CD14-positive monocyte (primary cell): ENCODE data around the gene SH2D2A. TPM values are rescaled to one million over a fixed set of nuclear protein-coding genes. Genes with fewer than 3 reads are reported as not detected.

Experiments used
- DNase-seq, 3 donors: peaks; one replicate each; pipeline ENCODE4 v3.0.0-alpha.2; 2011 to 2022
- H2AFZ ChIP-seq: 2 replicates; pipeline ENCODE4 v1.6.0; 2012; ENCODE audit warnings: mild to moderate bottlenecking, low read depth, low read length, inconsistent platforms; ENCODE audit not compliant: insufficient read depth, poor library complexity, severe bottlenecking
- H3K27ac ChIP-seq, 2 donors: 1 replicate in 1 of 2; 2 replicates in 1 of 2; pipeline ENCODE4 v1.5.1; 2012 to 2013; ENCODE audit warnings: low read length in 2 of 2, control low read depth in 1 of 2, inconsistent platforms in 1 of 2, low read depth in 1 of 2, mild to moderate bottlenecking in 1 of 2
- H3K27me3 ChIP-seq, 2 donors: one replicate each; pipeline versions ENCODE4 v1.6.0 to v1.6.1; 2011 to 2013; ENCODE audit warnings: low read length in 2 of 2; ENCODE audit not compliant: control insufficient read depth in 2 of 2, insufficient read depth in 2 of 2
- H3K36me3 ChIP-seq, 2 donors: replicated peaks in 1 of 2; 1 replicate in 1 of 2; 2 replicates in 1 of 2; pipeline versions ENCODE4 v1.5.1 to v1.6.1; 2012 to 2013; ENCODE audit warnings: low read length in 2 of 2, control low read depth in 1 of 2, inconsistent platforms in 1 of 2, mild to moderate bottlenecking in 1 of 2; ENCODE audit not compliant: insufficient read depth in 2 of 2, control insufficient read depth in 1 of 2
- H3K4me1 ChIP-seq, 2 donors: 1 replicate in 1 of 2; 2 replicates in 1 of 2; pipeline versions ENCODE4 v1.5.1 to v1.6.1; 2012 to 2013; ENCODE audit warnings: low read length in 2 of 2, control low read depth in 1 of 2, inconsistent platforms in 1 of 2, mild to moderate bottlenecking in 1 of 2, moderate library complexity in 1 of 2; ENCODE audit not compliant: insufficient read depth in 2 of 2, control insufficient read depth in 1 of 2
- H3K4me2 ChIP-seq: replicated peaks from 2 replicates; pipeline ENCODE3; 2012; ENCODE audit warnings: low read length, moderate library complexity, mild to moderate bottlenecking; ENCODE audit not compliant: poor library complexity, severe bottlenecking; ENCODE audit errors: extremely low read depth
- H3K4me3 ChIP-seq, 3 experiments: fragments of 200-600 bp in 1 of 3; sonication (generic) in 1 of 3; replicated peaks in 1 of 3; 1 replicate in 2 of 3; 2 replicates in 1 of 3; pipeline ENCODE4 v1.5.1; 2011 to 2013; ENCODE audit warnings: low read length in 3 of 3, mild to moderate bottlenecking in 3 of 3, control low read depth in 2 of 3, low read depth in 2 of 3, inconsistent platforms in 1 of 3, moderate library complexity in 1 of 3
- H3K79me2 ChIP-seq: 2 replicates; pipeline ENCODE4 v1.6.0; 2012; ENCODE audit warnings: mild to moderate bottlenecking, control low read depth, inconsistent platforms, low read length, moderate library complexity; ENCODE audit not compliant: insufficient read depth
- H3K9ac ChIP-seq: 2 replicates; pipeline ENCODE4 v1.6.0; 2017; ENCODE audit warnings: low read length, mild to moderate bottlenecking; ENCODE audit not compliant: insufficient read depth, poor library complexity, severe bottlenecking
- H3K9me3 ChIP-seq, 2 donors: replicated peaks in 1 of 2; 1 replicate in 1 of 2; 2 replicates in 1 of 2; pipeline versions ENCODE4 v1.5.1 to v1.6.1; 2012 to 2013; ENCODE audit warnings: low read length in 2 of 2, control low read depth in 1 of 2; ENCODE audit not compliant: control insufficient read depth in 1 of 2, insufficient read depth in 1 of 2
- H4K20me1 ChIP-seq: 2 replicates; pipeline ENCODE4 v1.6.0; 2012; ENCODE audit warnings: mild to moderate bottlenecking, low read length, control low read depth, moderate library complexity; ENCODE audit not compliant: insufficient read depth
- H3K27ac Mint-ChIP-seq, 7 donors: one replicate each; pipeline ENCODE4 v1.8.0; 2020; ENCODE audit warnings: mild to moderate bottlenecking in 7 of 7, mixed read lengths in 7 of 7, moderate library complexity in 6 of 7, inconsistent platforms in 2 of 7
- H3K27me3 Mint-ChIP-seq, 3 donors: one replicate each; pipeline ENCODE4 v1.8.0; 2021 to 2022; ENCODE audit warnings: low read depth in 3 of 3, mild to moderate bottlenecking in 3 of 3, mixed read lengths in 3 of 3, moderate library complexity in 3 of 3, inconsistent platforms in 1 of 3
- H3K36me3 Mint-ChIP-seq, 2 donors: one replicate each; pipeline ENCODE4 v1.8.0; 2020; ENCODE audit warnings: mixed read lengths in 2 of 2, inconsistent platforms in 1 of 2, mild to moderate bottlenecking in 1 of 2
- H3K4me1 Mint-ChIP-seq: one replicate; pipeline ENCODE4 v1.8.0; 2020; ENCODE audit warnings: mild to moderate bottlenecking, mixed read lengths
- H3K4me3 Mint-ChIP-seq, 2 donors: one replicate each; pipeline ENCODE4 v1.8.0; 2020; ENCODE audit warnings: mild to moderate bottlenecking in 2 of 2, mixed read lengths in 2 of 2, moderate library complexity in 1 of 2
- H3K9me3 Mint-ChIP-seq, 7 donors: one replicate each; pipeline ENCODE4 v1.8.0; 2020 to 2022; ENCODE audit warnings: mixed read lengths in 7 of 7, mild to moderate bottlenecking in 6 of 7, moderate library complexity in 6 of 7, inconsistent platforms in 2 of 7
- WGBS: methylation state at CpG from one replicate; pipeline ENCODE4 v1.1.5; 2013; ENCODE audit warnings: missing lambda C conversion rate; ENCODE audit not compliant: insufficient coverage; 5-methylcytosine and 5-hydroxymethylcytosine counted together
- intact Hi-C, 2 donors: fragments of 100-400 bp; cut with micrococcal nuclease; formaldehyde crosslinking; loops; one replicate each; pipeline versions ENCODE4 v1.15.0 to v1.15.1; 2023
- polyA plus RNA-seq, 3 donors: library from polyadenylated mRNA; depleted of rRNA in 1 of 3; unstranded in 2 of 3; stranded (reverse) in 1 of 3; fragments of 300-500 nt in 2 of 3; fragments of >200 nt in 1 of 3; fragmentation: Illumina TruSeq in 2 of 3; gene quantifications; 1 replicate in 2 of 3; 2 replicates in 1 of 3; pipeline ENCODE4 v1.2.3, GENCODE V29; 2012 to 2021
- TF ChIP-seq, protein P1 (sequence below): fragments of 200-600 bp; IDR thresholded peaks from one replicate; pipeline ENCODE4 v1.8.0; 2022; ENCODE audit warnings: antibody characterized with exemption, mild to moderate bottlenecking

Gene SH2D2A
- polyA plus RNA-seq, 3 donors, result 0.17 to 0.20 TPM; not detected in 1

DNA sequence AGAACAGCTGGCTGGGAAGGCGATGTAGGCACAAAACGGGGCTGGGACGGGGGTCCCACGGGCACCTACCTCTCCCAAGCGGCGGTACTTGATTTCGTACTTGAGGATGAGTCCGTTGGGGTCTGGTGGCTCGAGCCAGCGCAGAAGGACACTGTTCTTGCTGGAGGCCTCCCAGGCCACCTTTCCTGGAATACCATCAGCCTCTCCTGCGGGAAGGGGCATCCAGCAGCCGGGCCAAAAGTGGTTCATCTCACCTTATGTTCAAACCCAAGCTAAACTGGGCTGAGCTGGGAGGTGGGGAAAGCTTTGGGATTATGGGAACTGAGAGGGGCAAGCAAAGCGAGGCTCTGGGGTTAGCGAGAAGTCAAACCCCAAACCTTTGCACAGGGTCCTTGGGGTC, 28.0 kb upstream of the SH2D2A start:
- no peak for DNase-seq
- Mint-ChIP-seq H3K36me3 (peaks cover 0 to 1% of the 10 kb centered on the region in 2 donors), H3K4me3 (peak overlapping the region; percentile 34 to 77), H3K27me3 (peaks cover 67 to 92% (median 71%) of the 10 kb centered on the region in 3 donors), H3K9me3 (peaks cover 0 to 11% (median 2%) of the 10 kb centered on the region in 7 donors), H3K4me1 (peaks cover 6% of the 10 kb centered on the region), H3K27ac (no peak overlapping the region)
- Histone ChIP-seq H4K20me1 (no peaks in the 10 kb centered on the region), H3K4me2 (peak overlapping the region; percentile 1), H3K4me1 (peaks cover 2 to 4% of the 10 kb centered on the region in 2 donors), H3K9ac (no peak overlapping the region), H3K9me3 (peaks cover 0 to 8% of the 10 kb centered on the region in 2 donors), H3K4me3 (no peak overlapping the region), H2AFZ (peak overlapping the region; percentile 46), H3K27ac (no peak overlapping the region), H3K79me2 (no peaks in the 10 kb centered on the region), H3K36me3 (no peaks in the 10 kb centered on the region), H3K27me3 (peaks cover 41 to 70% of the 10 kb centered on the region in 2 donors)
- WGBS, result 17% methylated on average over 9 of the region's 14 CpGs
- TF ChIP-seq, protein P1, sequence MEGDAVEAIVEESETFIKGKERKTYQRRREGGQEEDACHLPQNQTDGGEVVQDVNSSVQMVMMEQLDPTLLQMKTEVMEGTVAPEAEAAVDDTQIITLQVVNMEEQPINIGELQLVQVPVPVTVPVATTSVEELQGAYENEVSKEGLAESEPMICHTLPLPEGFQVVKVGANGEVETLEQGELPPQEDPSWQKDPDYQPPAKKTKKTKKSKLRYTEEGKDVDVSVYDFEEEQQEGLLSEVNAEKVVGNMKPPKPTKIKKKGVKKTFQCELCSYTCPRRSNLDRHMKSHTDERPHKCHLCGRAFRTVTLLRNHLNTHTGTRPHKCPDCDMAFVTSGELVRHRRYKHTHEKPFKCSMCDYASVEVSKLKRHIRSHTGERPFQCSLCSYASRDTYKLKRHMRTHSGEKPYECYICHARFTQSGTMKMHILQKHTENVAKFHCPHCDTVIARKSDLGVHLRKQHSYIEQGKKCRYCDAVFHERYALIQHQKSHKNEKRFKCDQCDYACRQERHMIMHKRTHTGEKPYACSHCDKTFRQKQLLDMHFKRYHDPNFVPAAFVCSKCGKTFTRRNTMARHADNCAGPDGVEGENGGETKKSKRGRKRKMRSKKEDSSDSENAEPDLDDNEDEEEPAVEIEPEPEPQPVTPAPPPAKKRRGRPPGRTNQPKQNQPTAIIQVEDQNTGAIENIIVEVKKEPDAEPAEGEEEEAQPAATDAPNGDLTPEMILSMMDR, result no peak
- intact Hi-C loops, result no loop called here

DNA sequence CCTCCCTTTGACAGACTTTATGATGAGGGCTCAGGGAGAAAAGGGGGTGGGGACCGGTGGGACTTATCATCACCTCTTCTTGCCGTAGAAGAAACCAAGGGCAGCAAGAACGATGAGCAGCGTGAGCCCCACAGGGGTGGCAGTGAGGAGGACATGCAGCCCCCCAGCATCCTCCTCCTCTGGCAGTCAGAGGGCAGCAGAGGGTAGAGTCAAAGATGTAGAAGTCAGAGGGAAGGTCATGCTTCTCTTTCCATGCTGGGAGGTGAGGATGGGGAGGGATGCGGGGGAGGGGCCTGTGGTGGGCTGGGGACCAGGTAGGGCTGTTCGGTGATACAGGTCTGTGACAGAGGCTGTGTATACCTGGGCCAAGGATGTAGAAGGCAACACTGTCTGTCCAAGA, 27.5 kb upstream of the SH2D2A start:
- Histone ChIP-seq H3K4me2 (no peak overlapping the region), H3K79me2 (no peaks in the 10 kb centered on the region), H3K4me1 (peaks cover 2 to 4% of the 10 kb centered on the region in 2 donors), H3K4me3 (no peak overlapping the region), H4K20me1 (no peaks in the 10 kb centered on the region), H3K9me3 (peaks cover 0 to 8% of the 10 kb centered on the region in 2 donors), H2AFZ (no peak overlapping the region), H3K36me3 (no peaks in the 10 kb centered on the region), H3K9ac (no peak overlapping the region), H3K27me3 (peaks cover 41 to 65% of the 10 kb centered on the region in 2 donors), H3K27ac (no peak overlapping the region)
- Mint-ChIP-seq H3K4me1 (peaks cover 6% of the 10 kb centered on the region), H3K4me3 (peak overlapping the region in 1 of 2 donors; percentile 77), H3K27ac (peak overlapping the region in 1 of 7 donors; percentile 22), H3K27me3 (peaks cover 62 to 88% (median 65%) of the 10 kb centered on the region in 3 donors), H3K36me3 (peaks cover 0 to 1% of the 10 kb centered on the region in 2 donors), H3K9me3 (peaks cover 0 to 11% (median 2%) of the 10 kb centered on the region in 7 donors)
- intact Hi-C loops, result no loop called here
- 26% methylated on average over 2 of the region's 6 CpGs for WGBS
- DNase-seq, result no peak
- TF ChIP-seq, protein P1, result no peak
